ENCODE measurements around the gene CAMK2N2.
"Not testable (repeated sequence)": the region's sequence is repeated elsewhere in the genome, so short reads cannot be mapped to it uniquely, and the experiment has no call there.

CAMK2N2 gene

GRCh38 chr3:184272269-184272668, 10.9 kb upstream of the CAMK2N2 start:
- DNase-seq, result no peak

GRCh38 chr3:184267249-184267648, 5.9 kb upstream of the CAMK2N2 start:
- DNase-seq, result not testable (repeated sequence)

GRCh38 chr3:184262764-184263179, 1.4 kb upstream of the CAMK2N2 start:
- DNase-seq, result no peak

GRCh38 chr3:184261854-184262763, 756 bp upstream of the CAMK2N2 start:
- DNase-seq, result peak; percentile 21

- no peak for DNase-seq
These were observed 556 bp downstream of the CAMK2N2 start for GRCh38 chr3:184260724-184261269.

GRCh38 chr3:184259878-184260723, 1.3 kb downstream of the CAMK2N2 start:
- DNase-seq, result peak; percentile 53

- DNase-seq, result no peak
These were observed 1.9 kb downstream of the CAMK2N2 start for GRCh38 chr3:184259396-184259877.

GRCh38 chr3:184258926-184259325, 2.4 kb downstream of the CAMK2N2 start:
- DNase-seq, result no peak

- DNase-seq, result no peak
These were observed 4.1 kb downstream of the CAMK2N2 start for GRCh38 chr3:184257083-184257915.

GRCh38 chr3:184255291-184256039, 5.9 kb downstream of the CAMK2N2 start:
- DNase-seq, result peak; percentile 24

- peak; percentile 87 for DNase-seq
These were observed 11.1 kb downstream of the CAMK2N2 start for GRCh38 chr3:184250167-184250828.

- peak; percentile 95 for DNase-seq
These were observed 11.8 kb downstream of the CAMK2N2 start, which contains the start of gene EEF1AKMT4 for GRCh38 chr3:184249412-184250166. TSS of gene EEF1AKMT4 (plus strand) at chr3:184249672. CDS start at chr3:184249695, 23 bp downstream.

- peak; percentile 87 for DNase-seq
These were observed 12.6 kb downstream of the CAMK2N2 start, which contains the start of gene ALG3 for GRCh38 chr3:184248454-184249411. TSS of gene ALG3 (minus strand) at chr3:184248962. CDS start at chr3:184248940, 22 bp downstream.

- no peak for DNase-seq
These were observed 19.1 kb downstream of the CAMK2N2 start for GRCh38 chr3:184242297-184242685.

GRCh38 chr3:184241447-184242296, 19.7 kb downstream of the CAMK2N2 start:
- no peak for DNase-seq

- DNase-seq, result no peak
These were observed 20.3 kb downstream of the CAMK2N2 start for GRCh38 chr3:184241141-184241446.

GRCh38 chr3:184240384-184241140, 20.8 kb downstream of the CAMK2N2 start:
- DNase-seq, result no peak

All from stimulated activated CD4-positive, alpha-beta T cell treated with anti-CD3 and anti-CD28 coated beads, Interleukin-4, amount 100 ng/mL, for 1 hour (primary cell).